ENCODE results near the gene INPP4B.

GRCh38 chr4:142535009-142535408 is 311.1 kb downstream of the INPP4B start:
- TF ChIP-seq POLR2AphosphoS5 (IDR thresholded peaks at IDR 0.05; ENCODE audit: low read depth, low read length), result no peak
- TF ChIP-seq POLR2A (IDR thresholded peaks at IDR 0.05; ENCODE audit: low read depth, low read length), result no peak
- no peak for TF ChIP-seq SPI1 (IDR thresholded peaks at IDR 0.05; ENCODE audit: low read depth, low read length)
- no peak for TF ChIP-seq TAF1 (IDR thresholded peaks at IDR 0.05; ENCODE audit: low read depth, low read length)

Measured in GM12891 (cell line).